Measurements from ENCODE around the gene RABEP1. TPM values are rescaled to one million over a fixed set of nuclear protein-coding genes. Genes with fewer than 3 reads are reported as not detected.
A peak's percentile ranks its signal among the peaks of the same experiment; 100 is the strongest.
"Not testable (repeated sequence)": the region's sequence is repeated elsewhere in the genome, so short reads cannot be mapped to it uniquely, and the experiment has no call there.

The RABEP1 gene
- total RNA-seq, 1 experiment from 2014 or later: 21.8 TPM

GRCh38 chr17:5430413-5430999 is 148.4 kb downstream of the RABEP1 start:
- H3K27ac Mint-ChIP-seq (ENCODE audit: unreplicated experiment): no peak overlapping the region
- H3K27me3 Mint-ChIP-seq (ENCODE audit: insufficient read depth, unreplicated experiment): no peaks in the 10 kb centered on the region
- H3K4me1 Mint-ChIP-seq (ENCODE audit: low read depth, unreplicated experiment): no peaks in the 10 kb centered on the region
- peaks cover 62% of the 10 kb centered on the region for H3K36me3 Mint-ChIP-seq (ENCODE audit: insufficient read depth, unreplicated experiment)
- ChIA-PET CTCF (interaction anchor here (0.6 kb wide), 1 partner anchor 37 kb away, joined by 5 read pairs; no protein-coding TSS in a partner anchor), POLR2A (no interaction called here)
- peaks cover 4% of the 10 kb centered on the region; the same call in 1 of the 2 replicates for H3K36me3 ChIP-seq (ENCODE audit: control insufficient read depth, insufficient read depth, low read length)
- no peaks in the 10 kb centered on the region for H3K9me3 ChIP-seq
- intact Hi-C loops (cut with micrococcal nuclease; ENCODE audit: unreplicated experiment): no loop called here
- H3K4me3 Mint-ChIP-seq (ENCODE audit: unreplicated experiment): no peak overlapping the region
- TF ChIP-seq CTCF (IDR thresholded peaks at IDR 0.05; ENCODE audit: insufficient read depth in 1 of 2, low read depth in 1 of 2, low read length in 1 of 2, severe bottlenecking in 1 of 2, unreplicated experiment in 1 of 2): no peak
- no peaks in the 10 kb centered on the region for H3K4me1 ChIP-seq
- no TSS peak for BruUV-seq (replicated peaks)
- no peaks in the 10 kb centered on the region for H3K27me3 ChIP-seq (replicated peaks; ENCODE audit: control insufficient read depth, insufficient read depth, low read length)
- no peak overlapping the region for H3K4me3 ChIP-seq (ENCODE audit: low read depth, low read length)
- DNase-seq: no peak
- H3K9me3 Mint-ChIP-seq (ENCODE audit: unreplicated experiment): no peaks in the 10 kb centered on the region

- H3K9me3 ChIP-seq; H3K9me3 Mint-ChIP-seq (ENCODE audit: unreplicated experiment); H3K4me1 Mint-ChIP-seq (ENCODE audit: low read depth, unreplicated experiment); H3K36me3 ChIP-seq (ENCODE audit: control insufficient read depth, insufficient read depth, low read length); H3K4me1 ChIP-seq; H3K27me3 ChIP-seq (replicated peaks; ENCODE audit: control insufficient read depth, insufficient read depth, low read length); intact Hi-C loops (cut with micrococcal nuclease; ENCODE audit: unreplicated experiment); H3K27me3 Mint-ChIP-seq (ENCODE audit: insufficient read depth, unreplicated experiment); H3K4me3 Mint-ChIP-seq (ENCODE audit: unreplicated experiment); H3K27ac Mint-ChIP-seq (ENCODE audit: unreplicated experiment); BruUV-seq (replicated peaks); H3K4me3 ChIP-seq (ENCODE audit: low read depth, low read length): not testable (repeated sequence)
- H3K36me3 Mint-ChIP-seq (ENCODE audit: insufficient read depth, unreplicated experiment): peaks cover 58% of the 10 kb centered on the region
- POLR2A ChIA-PET: interaction anchor here (1.2 kb wide), 1 partner anchor 12 kb away, joined by 4 read pairs; the partner anchor contains the start of gene NUP88
- DNase-seq: peak in 1 of 2 experiments; percentile 12
- CTCF ChIA-PET: interaction anchor here (0.6 kb wide), 1 partner anchor 37 kb away, joined by 5 read pairs; no protein-coding TSS in a partner anchor
Measured at GRCh38 chr17:5431234-5431633, 149.2 kb downstream of the RABEP1 start.

GRCh38 chr17:5431949-5432556 is 150.0 kb downstream of the RABEP1 start:
- H3K4me3 Mint-ChIP-seq (ENCODE audit: unreplicated experiment): no peak overlapping the region
- Histone ChIP-seq H3K4me3 (ENCODE audit: low read depth, low read length) (no peak overlapping the region), H3K9me3 (no peaks in the 10 kb centered on the region), H3K27me3 (replicated peaks; ENCODE audit: control insufficient read depth, insufficient read depth, low read length) (no peaks in the 10 kb centered on the region), H3K36me3 (ENCODE audit: control insufficient read depth, insufficient read depth, low read length) (0 out of 2 replicates have a peak, but pooled peaks cover 1% of the 10 kb centered on the region), H3K4me1 (no peaks in the 10 kb centered on the region)
- intact Hi-C loops (cut with micrococcal nuclease; ENCODE audit: unreplicated experiment): no loop called here
- peaks cover 63% of the 10 kb centered on the region for H3K36me3 Mint-ChIP-seq (ENCODE audit: insufficient read depth, unreplicated experiment)
- no TSS peak for BruUV-seq (replicated peaks)
- no peaks in the 10 kb centered on the region for H3K9me3 Mint-ChIP-seq (ENCODE audit: unreplicated experiment)
- no peak overlapping the region for H3K27ac Mint-ChIP-seq (ENCODE audit: unreplicated experiment)
- no peaks in the 10 kb centered on the region for H3K4me1 Mint-ChIP-seq (ENCODE audit: low read depth, unreplicated experiment)
- DNase-seq: no peak
- TF ChIP-seq CTCF (IDR thresholded peaks at IDR 0.05; ENCODE audit: insufficient read depth in 1 of 2, low read depth in 1 of 2, low read length in 1 of 2, severe bottlenecking in 1 of 2, unreplicated experiment in 1 of 2): no peak
- ChIA-PET POLR2A (interaction anchor here (1.2 kb wide), 1 partner anchor 13 kb away, joined by 4 read pairs; the partner anchor contains the start of gene NUP88), CTCF (no interaction called here)
- H3K27me3 Mint-ChIP-seq (ENCODE audit: insufficient read depth, unreplicated experiment): no peaks in the 10 kb centered on the region
